Measurements from ENCODE around the gene MAGI2.

The MAGI2 gene

GRCh38 chr7:78568690-78569089, 884.8 kb downstream of the MAGI2 start:
- TF ChIP-seq CTCF (conservative IDR thresholded peaks at IDR 0.05; ENCODE audit: low read depth, low read length) = no peak
- no peak overlapping the region for H3K4me3 ChIP-seq (ENCODE audit: low read depth, low read length)
- DNase-seq (ENCODE audit: low read depth) = no peak

- DNase-seq (ENCODE audit: low read depth) = no peak
- TF ChIP-seq CTCF (conservative IDR thresholded peaks at IDR 0.05; ENCODE audit: low read depth, low read length) = no peak
- H3K4me3 ChIP-seq (ENCODE audit: low read depth, low read length) = no peak overlapping the region
Observed at GRCh38 chr7:78567836-78568235, 885.6 kb downstream of the MAGI2 start.

GRCh38 chr7:78565784-78566183, 887.7 kb downstream of the MAGI2 start:
- DNase-seq (ENCODE audit: low read depth) = no peak
- TF ChIP-seq CTCF (conservative IDR thresholded peaks at IDR 0.05; ENCODE audit: low read depth, low read length) = no peak
- H3K4me3 ChIP-seq (ENCODE audit: low read depth, low read length) = no peak overlapping the region

GRCh38 chr7:78563191-78563590, 890.3 kb downstream of the MAGI2 start:
- no peak overlapping the region for H3K4me3 ChIP-seq (ENCODE audit: low read depth, low read length)
- TF ChIP-seq CTCF (conservative IDR thresholded peaks at IDR 0.05; ENCODE audit: low read depth, low read length) = no peak
- DNase-seq (ENCODE audit: low read depth) = no peak

GRCh38 chr7:78562191-78562590, 891.3 kb downstream of the MAGI2 start:
- no peak for DNase-seq (ENCODE audit: low read depth)
- no peak overlapping the region for H3K4me3 ChIP-seq (ENCODE audit: low read depth, low read length)
- TF ChIP-seq CTCF (conservative IDR thresholded peaks at IDR 0.05; ENCODE audit: low read depth, low read length) = no peak

GRCh38 chr7:78558566-78558965, 894.9 kb downstream of the MAGI2 start:
- TF ChIP-seq CTCF (conservative IDR thresholded peaks at IDR 0.05; ENCODE audit: low read depth, low read length) = no peak
- no peak for DNase-seq (ENCODE audit: low read depth)
- no peak overlapping the region for H3K4me3 ChIP-seq (ENCODE audit: low read depth, low read length)

- DNase-seq (ENCODE audit: low read depth) = no peak
- no peak overlapping the region for H3K4me3 ChIP-seq (ENCODE audit: low read depth, low read length)
- TF ChIP-seq CTCF (conservative IDR thresholded peaks at IDR 0.05; ENCODE audit: low read depth, low read length) = no peak
Observed at GRCh38 chr7:78543976-78544375, 909.5 kb downstream of the MAGI2 start.

Measured in choroid plexus epithelial cell (primary cell).